Measurements from ENCODE around the gene RSPH9.

The RSPH9 gene

GRCh38 chr6:43717822-43718221 is 73.0 kb downstream of the RSPH9 start:
- Histone ChIP-seq H3K36me3 (replicated peaks in 1 of 2; ENCODE audit: control insufficient read depth in 2 of 2, insufficient read depth in 2 of 2, low read length in 2 of 2) (no peaks in the 10 kb centered on the region), H2BK15ac (ENCODE audit: low read length) (peak overlapping the region; percentile 75), H3K9ac (ENCODE audit: low read depth, low read length, poor library complexity) (peak overlapping the region; percentile 55), H3K4ac (ENCODE audit: low read length) (no peak overlapping the region), H4K91ac (ENCODE audit: low read depth, low read length, poor library complexity) (no peak overlapping the region), H3K9me3 (replicated peaks in 1 of 2; ENCODE audit: control insufficient read depth in 2 of 2, insufficient read depth in 1 of 2, low read depth in 1 of 2, low read length in 2 of 2) (no peaks in the 10 kb centered on the region), H3K23ac (ENCODE audit: low read depth, low read length, poor library complexity) (peak overlapping the region; percentile 76), H2AFZ (ENCODE audit: low read length) (no peak overlapping the region), H3K4me1 (ENCODE audit: control insufficient read depth in 2 of 2, insufficient read depth in 1 of 2, low read depth in 1 of 2, low read length in 2 of 2) (peaks cover 6 to 12% of the 10 kb centered on the region in 2 donors), H3K27ac (replicated peaks; ENCODE audit: low read length) (no peak overlapping the region), H3K18ac (ENCODE audit: low read length) (peak overlapping the region; percentile 77), H2BK5ac (ENCODE audit: low read length) (no peak overlapping the region), H3K4me3 (ENCODE audit: low read length in 2 of 2) (no peak overlapping the region), H2BK12ac (ENCODE audit: low read length) (peak overlapping the region; percentile 60), H3K14ac (ENCODE audit: low read length) (no peak overlapping the region), H3K27me3 (ENCODE audit: control insufficient read depth in 3 of 3, insufficient read depth in 3 of 3, low read depth in 1 of 3, low read length in 3 of 3) (peaks cover 0 to 25% (median 0%) of the 10 kb centered on the region in 3 experiments), H4K8ac (ENCODE audit: low read depth, low read length) (no peak overlapping the region), H3K79me1 (ENCODE audit: low read depth, low read length) (no peaks in the 10 kb centered on the region), H2AK5ac (ENCODE audit: low read depth, low read length) (peak overlapping the region; percentile 0), H3K4me2 (ENCODE audit: insufficient read depth, low read length, poor library complexity, severe bottlenecking) (no peak overlapping the region), H2BK120ac (ENCODE audit: low read depth, low read length) (peak overlapping the region; percentile 33)
- DNase-seq (ENCODE audit: low spot score): no peak
- WGBS, 2 donors (ENCODE audit: extremely low coverage in 2 of 2, insufficient read length in 2 of 2, insufficient replicate concordance in 1 of 2): no CpG with 5 or more reads among the region's 12 CpGs

- Histone ChIP-seq H2AK5ac (ENCODE audit: low read depth, low read length) (peak overlapping the region; percentile 0), H4K8ac (ENCODE audit: low read depth, low read length) (no peak overlapping the region)
Measured at GRCh38 chr6:43718387-43719105, 73.7 kb downstream of the RSPH9 start.

GRCh38 chr6:43719511-43719910 is 74.7 kb downstream of the RSPH9 start:
- Histone ChIP-seq H2BK15ac (ENCODE audit: low read length) (no peak overlapping the region), H3K9me3 (replicated peaks in 1 of 2; ENCODE audit: control insufficient read depth in 2 of 2, insufficient read depth in 1 of 2, low read depth in 1 of 2, low read length in 2 of 2) (no peaks in the 10 kb centered on the region), H2BK5ac (ENCODE audit: low read length) (peak overlapping the region; percentile 16), H3K9ac (ENCODE audit: low read depth, low read length, poor library complexity) (no peak overlapping the region), H3K27ac (replicated peaks; ENCODE audit: low read length) (no peak overlapping the region), H4K91ac (ENCODE audit: low read depth, low read length, poor library complexity) (no peak overlapping the region), H3K18ac (ENCODE audit: low read length) (peak overlapping the region; percentile 9), H3K36me3 (replicated peaks in 1 of 2; ENCODE audit: control insufficient read depth in 2 of 2, insufficient read depth in 2 of 2, low read length in 2 of 2) (no peaks in the 10 kb centered on the region), H3K23ac (ENCODE audit: low read depth, low read length, poor library complexity) (no peak overlapping the region), H3K4me1 (ENCODE audit: control insufficient read depth in 2 of 2, insufficient read depth in 1 of 2, low read depth in 1 of 2, low read length in 2 of 2) (peaks cover 0 to 6% of the 10 kb centered on the region in 2 donors), H2AK5ac (ENCODE audit: low read depth, low read length) (peak overlapping the region; percentile 20), H3K14ac (ENCODE audit: low read length) (no peak overlapping the region), H3K4me2 (ENCODE audit: insufficient read depth, low read length, poor library complexity, severe bottlenecking) (no peak overlapping the region), H2BK12ac (ENCODE audit: low read length) (no peak overlapping the region), H2AFZ (ENCODE audit: low read length) (no peak overlapping the region), H3K79me1 (ENCODE audit: low read depth, low read length) (no peaks in the 10 kb centered on the region), H2BK120ac (ENCODE audit: low read depth, low read length) (no peak overlapping the region), H3K4me3 (ENCODE audit: low read length in 2 of 2) (no peak overlapping the region), H3K27me3 (ENCODE audit: control insufficient read depth in 3 of 3, insufficient read depth in 3 of 3, low read depth in 1 of 3, low read length in 3 of 3) (peaks cover 0 to 26% (median 0%) of the 10 kb centered on the region in 3 experiments), H3K4ac (ENCODE audit: low read length) (no peak overlapping the region), H4K8ac (ENCODE audit: low read depth, low read length) (no peak overlapping the region)
- WGBS, 2 donors (ENCODE audit: extremely low coverage in 2 of 2, insufficient read length in 2 of 2, insufficient replicate concordance in 1 of 2): no CpG with 5 or more reads among the region's 7 CpGs
- no peak for DNase-seq (ENCODE audit: low spot score)

More at GRCh38 chr6:43718387-43719105, 73.7 kb downstream of the RSPH9 start:
- no peak for DNase-seq (ENCODE audit: low spot score)
- Histone ChIP-seq H4K91ac (ENCODE audit: low read depth, low read length, poor library complexity) (no peak overlapping the region), H3K14ac (ENCODE audit: low read length) (no peak overlapping the region), H3K27me3 (ENCODE audit: control insufficient read depth in 3 of 3, insufficient read depth in 3 of 3, low read depth in 1 of 3, low read length in 3 of 3) (peaks cover 0 to 25% (median 0%) of the 10 kb centered on the region in 3 experiments), H3K4ac (ENCODE audit: low read length) (no peak overlapping the region), H3K79me1 (ENCODE audit: low read depth, low read length) (no peaks in the 10 kb centered on the region), H3K4me1 (ENCODE audit: control insufficient read depth in 2 of 2, insufficient read depth in 1 of 2, low read depth in 1 of 2, low read length in 2 of 2) (peaks cover 6 to 12% of the 10 kb centered on the region in 2 donors), H2AFZ (ENCODE audit: low read length) (no peak overlapping the region), H3K36me3 (replicated peaks in 1 of 2; ENCODE audit: control insufficient read depth in 2 of 2, insufficient read depth in 2 of 2, low read length in 2 of 2) (no peaks in the 10 kb centered on the region), H2BK12ac (ENCODE audit: low read length) (no peak overlapping the region), H3K23ac (ENCODE audit: low read depth, low read length, poor library complexity) (no peak overlapping the region), H2BK5ac (ENCODE audit: low read length) (no peak overlapping the region), H3K9ac (ENCODE audit: low read depth, low read length, poor library complexity) (no peak overlapping the region), H2BK120ac (ENCODE audit: low read depth, low read length) (no peak overlapping the region), H2BK15ac (ENCODE audit: low read length) (peak overlapping the region; percentile 75), H3K4me2 (ENCODE audit: insufficient read depth, low read length, poor library complexity, severe bottlenecking) (no peak overlapping the region), H3K27ac (replicated peaks; ENCODE audit: low read length) (no peak overlapping the region), H3K18ac (ENCODE audit: low read length) (peak overlapping the region; percentile 23), H3K4me3 (ENCODE audit: low read length in 2 of 2) (no peak overlapping the region), H3K9me3 (replicated peaks in 1 of 2; ENCODE audit: control insufficient read depth in 2 of 2, insufficient read depth in 1 of 2, low read depth in 1 of 2, low read length in 2 of 2) (no peaks in the 10 kb centered on the region)
- no CpG with 5 or more reads among the region's 13 CpGs for WGBS, 2 donors (ENCODE audit: extremely low coverage in 2 of 2, insufficient read length in 2 of 2, insufficient replicate concordance in 1 of 2)

- Histone ChIP-seq H3K4me3 (ENCODE audit: low read length in 2 of 2) (no peak overlapping the region), H2BK120ac (ENCODE audit: low read depth, low read length) (no peak overlapping the region), H3K9me3 (replicated peaks in 1 of 2; ENCODE audit: control insufficient read depth in 2 of 2, insufficient read depth in 1 of 2, low read depth in 1 of 2, low read length in 2 of 2) (no peaks in the 10 kb centered on the region), H2BK15ac (ENCODE audit: low read length) (no peak overlapping the region), H2BK5ac (ENCODE audit: low read length) (no peak overlapping the region), H3K23ac (ENCODE audit: low read depth, low read length, poor library complexity) (no peak overlapping the region), H3K79me1 (ENCODE audit: low read depth, low read length) (no peaks in the 10 kb centered on the region), H4K8ac (ENCODE audit: low read depth, low read length) (no peak overlapping the region), H3K14ac (ENCODE audit: low read length) (no peak overlapping the region), H3K4me1 (ENCODE audit: control insufficient read depth in 2 of 2, insufficient read depth in 1 of 2, low read depth in 1 of 2, low read length in 2 of 2) (peaks cover 0 to 1% of the 10 kb centered on the region in 2 donors), H3K27ac (replicated peaks; ENCODE audit: low read length) (no peak overlapping the region), H2AK5ac (ENCODE audit: low read depth, low read length) (no peak overlapping the region), H3K18ac (ENCODE audit: low read length) (no peak overlapping the region), H3K36me3 (replicated peaks in 1 of 2; ENCODE audit: control insufficient read depth in 2 of 2, insufficient read depth in 2 of 2, low read length in 2 of 2) (no peaks in the 10 kb centered on the region), H2BK12ac (ENCODE audit: low read length) (no peak overlapping the region), H2AFZ (ENCODE audit: low read length) (no peak overlapping the region), H4K91ac (ENCODE audit: low read depth, low read length, poor library complexity) (no peak overlapping the region), H3K4me2 (ENCODE audit: insufficient read depth, low read length, poor library complexity, severe bottlenecking) (no peak overlapping the region), H3K4ac (ENCODE audit: low read length) (no peak overlapping the region), H3K27me3 (ENCODE audit: control insufficient read depth in 3 of 3, insufficient read depth in 3 of 3, low read depth in 1 of 3, low read length in 3 of 3) (peaks cover 0 to 31% (median 0%) of the 10 kb centered on the region in 3 experiments), H3K9ac (ENCODE audit: low read depth, low read length, poor library complexity) (no peak overlapping the region)
- DNase-seq (ENCODE audit: low spot score): no peak
- WGBS, 2 donors (ENCODE audit: extremely low coverage in 2 of 2, insufficient read length in 2 of 2, insufficient replicate concordance in 1 of 2): no CpG with 5 or more reads among the region's 4 CpGs
Measured at GRCh38 chr6:43720999-43721398, 76.2 kb downstream of the RSPH9 start.
